A673 (cell line): Measurements from ENCODE around the gene RTN4RL1.

ENCODE experiments used
- EZH2 ChIP-seq: fragments of 200-600 bp; sonication (generic); IDR thresholded peaks from 2 replicates; pipeline ENCODE4 v1.6.1; 2017; ENCODE audit warnings: borderline replicate concordance, low read depth, mild to moderate bottlenecking, mixed read lengths, antibody characterized with exemption, low read length; ENCODE audit not compliant: poor library complexity, severe bottlenecking
- TF ChIP-seq, protein P1 (sequence below): fragments of 300-800, 200-600 bp; sonication (generic); conservative IDR thresholded peaks from 2 replicates; pipeline ENCODE4 v1.5.1; 2017; ENCODE audit warnings: low read depth, mild to moderate bottlenecking, antibody characterized with exemption, low read length, moderate library complexity, mixed read lengths

DNA sequence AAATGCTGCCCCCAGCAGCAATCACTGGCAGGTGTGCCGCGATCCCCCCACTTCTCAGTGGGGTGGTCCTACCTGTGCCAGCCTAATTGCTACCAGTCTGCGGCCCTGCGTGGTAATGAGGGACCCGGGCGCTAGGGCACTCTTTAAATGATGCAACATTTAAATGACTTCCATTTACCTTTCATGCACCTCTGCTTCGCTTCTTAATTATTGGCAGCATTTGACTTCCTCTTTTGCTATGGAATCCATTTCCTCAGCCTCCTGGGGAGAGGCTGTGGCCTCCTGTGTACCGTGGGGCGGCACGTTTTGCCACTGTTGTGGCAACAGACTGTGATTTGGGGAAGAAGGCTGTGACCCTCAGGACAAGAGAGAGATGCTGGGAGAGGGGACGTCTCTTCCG is 109.2 kb downstream of the RTN4RL1 start:
- no peak for TF ChIP-seq EZH2
- TF ChIP-seq, protein P1, sequence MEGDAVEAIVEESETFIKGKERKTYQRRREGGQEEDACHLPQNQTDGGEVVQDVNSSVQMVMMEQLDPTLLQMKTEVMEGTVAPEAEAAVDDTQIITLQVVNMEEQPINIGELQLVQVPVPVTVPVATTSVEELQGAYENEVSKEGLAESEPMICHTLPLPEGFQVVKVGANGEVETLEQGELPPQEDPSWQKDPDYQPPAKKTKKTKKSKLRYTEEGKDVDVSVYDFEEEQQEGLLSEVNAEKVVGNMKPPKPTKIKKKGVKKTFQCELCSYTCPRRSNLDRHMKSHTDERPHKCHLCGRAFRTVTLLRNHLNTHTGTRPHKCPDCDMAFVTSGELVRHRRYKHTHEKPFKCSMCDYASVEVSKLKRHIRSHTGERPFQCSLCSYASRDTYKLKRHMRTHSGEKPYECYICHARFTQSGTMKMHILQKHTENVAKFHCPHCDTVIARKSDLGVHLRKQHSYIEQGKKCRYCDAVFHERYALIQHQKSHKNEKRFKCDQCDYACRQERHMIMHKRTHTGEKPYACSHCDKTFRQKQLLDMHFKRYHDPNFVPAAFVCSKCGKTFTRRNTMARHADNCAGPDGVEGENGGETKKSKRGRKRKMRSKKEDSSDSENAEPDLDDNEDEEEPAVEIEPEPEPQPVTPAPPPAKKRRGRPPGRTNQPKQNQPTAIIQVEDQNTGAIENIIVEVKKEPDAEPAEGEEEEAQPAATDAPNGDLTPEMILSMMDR: no peak
